Measurements from ENCODE around the gene MYO7A.
A peak's percentile ranks its signal among the peaks of the same experiment; 100 is the strongest.

Gene MYO7A

DNA sequence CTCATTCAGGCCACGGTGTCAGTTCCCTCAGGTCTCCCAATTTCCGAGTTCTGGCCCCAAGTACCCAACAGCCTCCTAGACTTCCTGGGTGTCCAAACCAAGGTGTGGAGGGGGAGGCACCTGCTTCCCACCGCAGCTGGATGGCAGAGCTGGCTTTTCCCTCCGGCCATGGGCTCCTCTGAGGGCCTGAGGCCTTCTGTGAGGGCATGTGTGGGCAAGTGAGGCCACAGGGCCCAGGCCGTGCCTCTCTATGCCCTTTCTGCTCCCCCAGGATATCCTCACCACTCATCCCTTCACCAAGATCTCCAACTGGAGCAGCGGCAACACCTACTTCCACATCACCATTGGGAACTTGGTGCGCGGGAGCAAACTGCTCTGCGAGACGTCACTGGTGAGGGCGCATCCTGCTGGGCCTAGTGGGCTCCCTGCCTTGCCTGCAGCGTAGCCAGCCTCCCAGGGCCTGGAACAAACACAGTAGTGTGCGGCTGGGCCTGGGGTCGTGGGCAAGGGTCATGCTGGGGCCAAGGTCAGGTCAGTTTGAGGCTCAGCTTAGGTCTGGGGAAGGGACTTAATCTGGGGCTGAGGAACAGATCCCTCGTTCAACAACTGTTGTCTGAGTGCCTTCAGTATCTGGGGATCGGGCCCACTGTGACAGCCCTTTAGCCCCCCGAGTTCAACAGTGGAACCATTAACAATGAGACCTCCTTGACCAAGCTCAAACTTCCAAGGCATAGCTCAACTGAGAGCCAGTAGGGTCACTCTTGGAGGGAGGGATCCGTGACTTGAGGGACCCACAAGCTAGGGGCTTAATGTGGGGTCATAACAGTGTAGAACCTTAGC, 85.8 kb downstream of the MYO7A start:
- no peak for DNase-seq (ENCODE audit: low read depth, low spot score)

DNA sequence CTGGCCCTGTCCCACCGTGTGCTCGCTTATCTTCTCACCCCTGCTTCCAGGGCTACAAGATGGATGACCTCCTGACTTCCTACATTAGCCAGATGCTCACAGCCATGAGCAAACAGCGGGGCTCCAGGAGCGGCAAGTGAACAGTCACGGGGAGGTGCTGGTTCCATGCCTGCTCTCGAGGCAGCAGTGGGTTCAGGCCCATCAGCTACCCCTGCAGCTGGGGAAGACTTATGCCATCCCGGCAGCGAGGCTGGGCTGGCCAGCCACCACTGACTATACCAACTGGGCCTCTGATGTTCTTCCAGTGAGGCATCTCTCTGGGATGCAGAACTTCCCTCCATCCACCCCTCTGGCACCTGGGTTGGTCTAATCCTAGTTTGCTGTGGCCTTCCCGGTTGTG, 86.5 kb downstream of the MYO7A start:
- DNase-seq (ENCODE audit: low read depth, low spot score) = no peak

DNA sequence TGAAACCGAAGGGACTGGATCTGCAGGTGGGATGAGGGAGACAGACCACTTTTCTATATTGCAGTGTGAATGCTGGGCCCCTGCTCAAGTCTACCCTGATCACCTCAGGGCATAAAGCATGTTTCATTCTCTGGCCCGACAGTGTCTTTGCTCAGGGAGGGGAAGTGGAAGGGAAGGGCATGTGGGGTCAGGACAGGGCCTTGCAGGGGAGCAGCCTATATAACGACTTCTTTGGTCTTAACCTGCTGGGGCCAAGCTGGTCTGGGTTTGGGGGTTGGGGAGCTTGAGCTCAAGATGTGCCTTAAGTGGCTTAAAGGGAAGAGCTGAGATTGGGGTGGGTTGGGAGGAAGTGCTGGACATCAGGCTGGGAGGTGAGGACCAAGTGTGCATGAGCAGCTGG, 87.1 kb downstream of the MYO7A start:
- no peak for DNase-seq (ENCODE audit: low read depth, low spot score)

DNA sequence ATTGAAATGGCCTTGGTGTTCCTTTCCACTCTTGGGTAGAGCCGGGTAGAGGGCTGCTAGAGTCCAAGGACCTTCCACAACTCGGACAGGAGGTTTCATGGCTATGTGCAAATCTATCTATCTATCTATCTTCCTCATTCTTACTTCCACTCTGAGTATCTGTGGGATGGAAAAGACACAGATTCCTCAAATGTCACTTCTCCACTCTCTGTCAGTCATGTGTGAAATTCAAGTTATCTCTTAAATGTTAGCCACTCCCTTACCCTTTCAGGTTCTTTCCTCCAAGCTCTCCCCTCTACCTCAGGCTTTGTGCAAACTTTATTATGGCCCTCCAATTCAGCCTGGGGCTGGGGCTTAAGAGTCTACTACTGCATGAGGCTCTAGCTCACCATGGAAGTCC, 89.1 kb downstream of the MYO7A start:
- no peak for DNase-seq (ENCODE audit: low read depth, low spot score)

DNA sequence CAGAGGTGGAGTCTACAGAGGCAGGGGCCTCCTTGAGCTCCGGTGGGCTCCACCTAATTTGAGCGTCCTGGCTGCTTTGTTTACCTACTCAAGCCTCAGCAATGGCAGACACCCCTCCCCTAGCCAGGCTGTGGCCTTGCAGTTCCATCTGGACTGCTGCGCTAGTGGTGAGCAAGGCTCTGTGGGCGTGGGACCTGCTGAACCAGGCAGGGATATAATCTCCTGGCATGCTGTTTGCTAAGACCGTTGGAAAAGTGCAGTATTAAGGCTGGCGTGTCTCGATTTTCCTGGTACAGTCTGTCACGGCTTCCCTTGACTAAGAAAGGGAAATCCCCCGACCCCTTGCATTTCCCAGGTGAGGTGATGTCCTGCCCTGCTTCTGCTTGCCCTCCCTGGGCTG, 95.8 kb downstream of the MYO7A start:
- DNase-seq (ENCODE audit: low read depth, low spot score) = no peak

DNA sequence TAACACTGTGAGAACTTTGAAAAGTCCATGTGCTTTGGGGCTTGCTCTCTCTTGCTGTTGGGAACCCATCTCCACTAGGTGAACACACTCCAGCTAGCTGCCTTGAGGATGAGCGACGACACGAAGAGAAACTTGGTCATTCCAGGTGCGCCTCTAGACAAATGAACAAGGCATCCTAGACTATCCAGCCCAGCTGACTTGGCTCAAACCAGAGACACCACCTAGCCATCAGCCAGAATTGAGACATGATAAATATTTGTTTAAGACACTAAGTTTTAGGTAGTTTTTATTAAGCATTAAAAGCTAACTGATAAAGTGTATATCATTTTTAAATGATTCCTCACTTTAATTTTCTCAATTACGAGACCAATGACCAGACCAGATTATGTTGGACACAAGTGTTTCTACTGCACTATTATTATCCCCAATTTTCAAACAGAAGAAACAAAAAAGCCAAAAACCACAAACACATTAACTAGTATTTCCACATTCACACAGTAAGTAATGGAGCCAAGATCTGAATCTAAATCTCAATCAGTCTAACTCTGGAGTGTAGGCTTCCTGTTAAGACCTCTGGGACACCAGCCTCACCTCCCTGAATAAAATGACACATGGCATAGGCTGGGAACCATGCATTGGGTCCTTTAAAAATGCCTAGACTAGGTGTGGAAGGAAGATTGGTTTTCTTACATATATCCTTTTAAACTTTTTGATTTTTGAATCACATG, 103.0 kb downstream of the MYO7A start:
- DNase-seq (ENCODE audit: low read depth, low spot score) = no peak

DNA sequence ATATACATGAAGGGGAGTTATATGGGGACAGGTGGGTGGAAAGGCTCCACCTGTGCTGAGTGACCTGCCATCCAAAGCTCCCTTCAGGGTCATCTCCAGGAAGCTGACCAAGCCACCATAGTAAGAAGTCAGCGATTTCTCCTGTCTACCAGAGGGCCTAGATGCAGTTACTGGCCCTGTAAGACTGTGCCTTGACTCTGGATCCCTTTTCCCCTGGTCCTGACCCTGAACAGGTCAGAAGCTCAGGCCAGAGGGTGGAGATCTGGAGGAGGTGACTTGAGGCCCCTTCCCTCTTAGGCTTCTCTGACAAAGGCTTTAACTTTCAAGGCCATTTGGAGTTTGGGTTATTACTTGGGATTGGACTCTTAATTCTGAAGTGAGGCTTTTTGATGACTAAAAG, 103.8 kb downstream of the MYO7A start:
- no peak for DNase-seq (ENCODE audit: low read depth, low spot score)

DNA sequence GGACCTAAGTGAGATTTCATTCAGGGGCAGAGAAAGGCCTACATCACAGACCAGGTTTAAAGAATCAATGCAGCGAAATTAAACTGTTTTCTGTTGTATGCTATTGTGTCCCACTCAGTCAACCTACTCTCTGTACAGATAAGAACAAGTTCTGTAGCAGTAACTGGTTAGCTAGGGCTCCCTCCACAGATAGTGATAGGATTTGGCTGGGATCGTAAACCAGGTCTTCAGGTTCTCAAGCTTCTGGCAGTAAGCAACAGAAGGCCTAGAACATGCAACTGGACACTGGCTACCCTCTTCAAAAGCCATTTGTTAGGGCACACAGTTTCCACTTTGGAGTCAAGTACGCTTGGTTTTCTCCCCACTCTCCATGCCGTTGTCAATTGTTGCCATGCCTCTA, 104.2 kb downstream of the MYO7A start:
- DNase-seq (ENCODE audit: low read depth, low spot score) = no peak

DNA sequence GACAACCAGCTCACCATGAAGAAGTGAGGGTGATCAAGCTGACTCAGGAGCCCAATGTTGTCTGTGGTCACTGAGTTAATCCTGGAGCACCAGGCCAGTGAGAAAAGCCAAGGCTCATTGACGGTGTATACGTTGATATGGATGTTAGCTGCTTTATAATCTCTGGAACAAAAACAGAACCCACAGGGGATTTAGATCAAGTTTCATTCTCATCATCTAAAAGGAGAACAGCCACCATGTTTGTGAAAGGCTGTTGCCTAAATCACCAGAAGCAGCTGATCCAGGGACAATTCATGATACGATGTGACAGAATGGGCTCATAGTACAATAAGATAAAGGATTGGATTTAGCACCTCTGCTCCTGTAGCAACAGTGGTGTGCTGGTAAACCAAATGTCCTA, 105.0 kb downstream of the MYO7A start:
- DNase-seq (ENCODE audit: low read depth, low spot score) = no peak

DNA sequence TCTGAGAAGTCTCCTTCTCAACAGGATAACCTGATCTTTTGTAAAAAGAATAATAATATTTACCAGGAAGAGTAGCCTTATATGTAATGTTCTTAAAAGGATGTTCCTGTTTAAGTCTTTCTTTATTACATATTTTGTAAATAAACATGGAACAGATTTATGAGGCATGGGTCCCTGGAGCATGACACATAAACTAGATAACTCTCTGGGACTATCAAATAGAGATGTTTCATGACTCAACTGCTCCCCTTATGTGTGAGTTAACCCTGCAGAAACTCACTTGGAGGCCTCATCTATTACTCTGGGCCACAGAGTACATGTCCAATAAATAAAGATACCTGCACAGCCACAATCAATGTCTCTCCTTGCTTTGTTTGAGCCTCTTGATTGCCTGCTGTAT, 108.9 kb downstream of the MYO7A start:
- no peak for DNase-seq (ENCODE audit: low read depth, low spot score)

DNA sequence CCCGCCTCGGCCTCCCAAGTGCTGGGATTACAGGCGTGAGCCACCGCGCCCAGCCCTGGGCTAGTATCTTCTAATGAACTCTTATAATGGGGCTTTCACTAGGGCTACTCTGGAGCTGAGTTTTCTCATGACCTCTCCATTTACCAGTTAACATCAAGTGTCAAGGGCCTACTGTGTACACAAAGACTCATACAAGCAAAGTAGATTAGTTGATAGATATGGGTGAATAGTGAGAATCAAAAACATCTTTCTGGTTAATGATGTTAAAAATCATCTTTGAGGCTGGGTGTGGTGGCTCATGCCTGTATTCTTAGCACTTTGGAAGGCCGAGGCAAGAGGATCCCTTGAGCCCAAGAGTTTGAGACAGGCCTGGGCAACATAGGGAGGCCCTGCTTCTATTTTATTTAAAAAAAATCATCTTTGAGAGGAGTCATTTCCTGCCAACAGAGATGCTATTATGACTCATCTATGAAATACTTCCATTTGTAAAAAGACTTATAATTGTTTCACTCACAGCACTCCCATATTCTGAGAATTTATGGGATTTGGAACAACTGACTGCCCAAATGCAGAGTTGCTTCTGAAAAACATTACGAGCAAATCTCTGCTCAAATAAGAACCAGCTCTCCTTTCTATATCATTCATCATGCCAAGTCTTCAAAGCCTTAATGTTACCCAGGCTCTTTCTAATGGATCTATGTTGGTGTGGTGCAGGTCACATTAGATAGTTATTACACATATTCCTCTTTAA, 116.4 kb downstream of the MYO7A start:
- DNase-seq (ENCODE audit: low read depth, low spot score) = peak; percentile 34

DNA sequence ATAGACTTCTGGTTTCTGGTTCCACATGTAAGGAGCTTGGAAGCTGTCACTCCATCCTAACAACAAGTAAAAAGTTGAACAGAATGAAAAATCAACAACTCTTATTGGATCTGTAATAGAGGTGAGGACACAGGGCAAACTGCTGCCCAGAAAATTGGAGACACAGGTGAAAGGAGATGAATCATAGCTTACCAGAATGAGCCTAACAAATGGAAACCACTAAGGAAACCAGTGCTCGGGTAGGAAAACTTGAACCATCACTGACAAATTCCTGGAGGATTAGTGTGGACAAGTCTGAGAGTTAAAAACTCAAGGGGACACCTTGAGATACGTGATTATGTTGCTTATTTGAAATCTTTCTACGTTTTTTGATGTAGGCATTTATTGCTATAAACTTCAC, 121.4 kb downstream of the MYO7A start:
- peak; percentile 23 for DNase-seq (ENCODE audit: low read depth, low spot score)

DNA sequence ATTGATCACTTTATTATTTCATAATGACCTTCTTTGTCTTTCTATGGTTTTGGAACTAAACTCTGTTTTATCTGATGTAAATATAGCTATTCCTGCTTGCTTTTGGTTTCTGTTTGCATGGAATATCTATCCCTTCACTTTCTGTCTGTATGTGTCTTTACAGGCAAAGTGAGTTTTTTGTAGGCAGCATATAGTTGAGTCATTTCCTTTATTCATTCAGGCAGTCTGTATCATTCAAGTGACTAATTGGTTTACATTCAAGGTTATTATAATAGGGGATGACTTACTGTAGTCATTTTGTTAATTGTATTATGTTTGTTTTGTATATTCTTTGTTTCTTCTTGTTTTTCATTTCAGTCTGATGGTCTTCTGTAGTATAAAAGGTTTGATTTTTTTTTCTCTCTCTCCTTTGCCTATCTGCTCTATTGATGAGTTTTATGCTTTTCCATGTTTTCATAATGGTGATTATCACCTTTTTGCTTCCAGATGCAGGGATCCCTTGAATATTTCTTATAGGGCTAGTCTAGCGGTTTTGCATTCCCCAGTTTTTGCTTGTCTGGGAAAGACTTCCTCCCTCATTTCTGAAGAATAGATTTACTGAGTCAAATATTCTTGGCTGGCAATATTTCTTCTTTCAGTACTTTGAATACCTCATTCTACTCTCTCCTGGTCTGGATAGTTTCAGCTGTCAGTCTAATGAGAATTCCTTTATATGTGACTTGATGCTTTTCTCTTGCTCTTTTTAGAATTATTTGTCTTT, 123.0 kb downstream of the MYO7A start:
- DNase-seq (ENCODE audit: low read depth, low spot score) = no peak

DNA sequence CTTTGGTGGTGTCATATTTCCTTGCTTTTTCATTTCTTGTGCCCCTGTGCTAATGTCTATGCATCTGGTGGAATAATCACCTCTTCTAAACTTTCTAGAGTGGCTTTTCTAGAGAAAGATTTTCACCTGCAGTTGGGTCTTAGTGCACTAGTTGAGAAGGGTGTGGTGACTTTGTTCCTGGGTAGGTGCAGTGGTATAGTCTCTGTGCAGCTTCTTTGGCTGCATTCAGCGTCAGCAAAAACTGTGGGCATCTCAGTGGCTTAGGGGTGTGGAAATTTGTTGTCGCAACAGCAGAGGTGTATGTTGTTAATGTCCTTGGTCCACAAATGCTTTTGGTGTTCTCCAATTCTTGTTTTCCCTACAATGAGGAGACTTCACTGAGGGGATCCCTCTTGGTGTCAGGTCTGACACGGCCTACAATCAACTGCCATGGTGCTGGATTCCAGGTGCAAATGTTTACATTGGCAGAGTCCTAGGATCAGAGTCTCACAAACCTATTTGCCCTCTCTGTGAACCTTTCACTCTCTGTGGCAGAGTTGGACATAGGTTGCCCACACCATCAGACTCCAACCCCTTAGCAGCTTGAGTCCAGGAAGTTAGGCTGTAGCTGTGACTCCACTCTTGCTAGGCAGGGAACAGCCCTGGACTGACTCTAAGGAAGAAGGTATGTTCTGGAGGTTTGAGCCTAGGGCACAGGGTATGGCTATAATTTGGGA, 124.7 kb downstream of the MYO7A start:
- DNase-seq (ENCODE audit: low read depth, low spot score) = no peak

DNA sequence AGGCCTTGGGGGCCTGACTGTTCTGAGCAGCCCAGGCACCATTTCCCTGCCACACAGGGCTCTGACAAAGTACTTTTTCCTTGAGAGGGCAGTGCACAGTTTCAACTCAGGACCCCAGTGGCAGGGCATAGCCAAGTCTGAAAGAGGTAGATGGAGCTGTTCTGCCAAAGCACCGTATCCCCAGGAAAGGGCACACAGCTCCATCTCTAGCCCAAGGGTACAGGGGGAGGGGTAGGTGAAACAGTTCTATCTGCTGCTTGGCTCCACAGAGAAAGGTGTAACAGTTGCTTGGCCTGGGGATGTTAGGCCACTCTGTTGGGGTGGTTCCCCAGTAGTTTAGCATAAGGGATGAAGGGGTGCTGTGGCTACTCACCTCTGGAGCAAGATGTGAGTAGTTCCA, 125.6 kb downstream of the MYO7A start:
- no peak for DNase-seq (ENCODE audit: low read depth, low spot score)

DNA sequence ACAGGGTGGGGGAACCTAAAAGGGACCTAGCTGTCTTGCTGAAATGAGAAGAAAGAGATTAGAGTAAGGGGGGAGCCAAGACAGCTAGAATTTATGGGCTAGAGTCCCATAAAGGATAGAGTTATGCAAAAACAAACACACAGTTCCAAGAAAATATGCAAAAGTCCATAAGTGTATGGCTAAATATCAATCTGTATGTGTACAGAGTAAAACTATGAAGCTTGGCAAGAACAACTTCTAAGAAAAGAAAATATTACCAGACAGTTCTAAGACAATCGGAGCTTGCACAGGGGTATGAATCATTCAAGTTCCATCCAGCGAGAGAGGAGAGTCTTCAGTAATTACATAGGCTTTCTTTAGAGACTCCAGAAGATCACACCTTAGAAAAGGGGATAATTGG, 131.6 kb downstream of the MYO7A start:
- peak; percentile 16 for DNase-seq (ENCODE audit: low read depth, low spot score)

DNA sequence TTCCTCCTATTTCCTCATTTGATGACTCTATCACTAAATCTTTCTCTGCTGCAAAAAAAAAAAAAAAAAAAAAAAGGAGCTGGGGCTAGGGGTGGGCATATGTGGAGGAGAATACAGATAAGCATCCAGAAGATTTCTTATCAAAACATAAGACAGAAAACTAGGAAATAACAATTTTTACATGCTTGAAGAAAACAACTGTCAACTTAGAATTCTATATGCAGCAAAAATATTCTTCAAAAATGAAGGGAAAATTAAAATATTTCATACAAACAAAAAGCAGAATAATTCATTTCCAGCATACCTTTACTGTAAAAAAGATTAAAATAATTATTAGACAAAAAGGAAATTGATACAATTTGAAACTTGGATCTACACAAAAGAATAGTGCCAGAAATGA, 134.8 kb downstream of the MYO7A start:
- no peak for DNase-seq (ENCODE audit: low read depth, low spot score)

All from astrocyte of the hippocampus (primary cell).